Stomach (tissue), 9 donors: ENCODE measurements around the gene MYH13. TPM values are rescaled to one million over a fixed set of nuclear protein-coding genes. Genes with fewer than 3 reads are reported as not detected.

Experiments
- DNase-seq, 2 donors: peaks; one replicate each; pipeline versions ENCODE4 v3.0.0 to v3.0.0-alpha.2; 2013 to 2019
- H3K27ac ChIP-seq, 5 donors: fragments of 200-600 bp in 4 of 5; sonication (generic) in 4 of 5; one replicate each; pipeline ENCODE4 v1.5.1; 2013 to 2019; ENCODE audit warnings: mild to moderate bottlenecking in 1 of 5, moderate library complexity in 1 of 5
- H3K27me3 ChIP-seq, 3 donors: fragments of 200-600 bp; sonication (generic); one replicate each; pipeline ENCODE4 v1.5.1; 2017 to 2019; ENCODE audit warnings: mixed run types in 1 of 3
- H3K36me3 ChIP-seq, 4 donors: fragments of 200-600 bp; sonication (generic); 1 replicate in 3 of 4; 2 replicates in 1 of 4; pipeline ENCODE4 v1.5.1; 2016 to 2019
- H3K4me1 ChIP-seq, 4 donors: fragments of 200-600 bp; sonication (generic); one replicate each; pipeline ENCODE4 v1.5.1; 2016 to 2019
- H3K4me3 ChIP-seq, 4 donors: fragments of 200-600 bp; sonication (generic) in 3 of 4; one replicate each; pipeline ENCODE4 v1.5.1; 2016 to 2019; ENCODE audit warnings: mild to moderate bottlenecking in 1 of 4
- H3K9me3 ChIP-seq, 4 donors: fragments of 200-600 bp; sonication (generic); one replicate each; pipeline ENCODE4 v1.5.1; 2016 to 2019
- EP300 ChIP-seq: sonication (generic); formaldehyde crosslinking; IDR thresholded peaks from one replicate; pipeline ENCODE4 v1.6.1; 2017; ENCODE audit warnings: antibody characterized with exemption
- POLR2A ChIP-seq, 4 donors: fragments of 450-650 bp; IDR thresholded peaks; one replicate each; pipeline ENCODE4 v1.6.1; 2016; ENCODE audit warnings: antibody characterized with exemption in 4 of 4, control low read depth in 2 of 4, mild to moderate bottlenecking in 1 of 4, moderate library complexity in 1 of 4
- POLR2AphosphoS5 ChIP-seq, 3 donors: sonication (generic); formaldehyde crosslinking; IDR thresholded peaks; one replicate each; pipeline ENCODE4 v1.6.1; 2016; ENCODE audit warnings: antibody characterized with exemption in 3 of 3
- WGBS, 5 donors: extraction: QIAGEN DNeasy Blood & Tissue Kit in 3 of 5; methylation state at CpG; one replicate each; pipeline versions ENCODE4 v1.1.5 to v1.1.7; 2013 to 2018; 5-methylcytosine and 5-hydroxymethylcytosine counted together
- intact Hi-C: fragments of 100-400 bp; cut with DNase I; formaldehyde crosslinking; loops from one replicate; pipeline ENCODE4 v1.15.1; 2023; ENCODE audit warnings: low total_unique reads
- polyA plus RNA-seq, 3 donors: library from polyadenylated mRNA; stranded (reverse); fragments of 200-250 nt; gene quantifications; one replicate each; pipeline ENCODE4 v1.2.3, GENCODE V29; 2013
- total RNA-seq, 5 donors: library from RNA; depleted of rRNA; stranded (reverse); fragments of >200 nt; gene quantifications; one replicate each; pipeline versions ENCODE4 v1.1.0 to v1.2.3, GENCODE V29; 2014 to 2016
- TF ChIP-seq, protein P1 (sequence below), 7 experiments: fragments of 450-650 bp in 4 of 7; fragments of 200-600 bp in 3 of 7; sonication (generic) in 3 of 7; IDR thresholded peaks; one replicate each; pipeline ENCODE4 v1.5.1; 2016 to 2019; ENCODE audit warnings: antibody characterized with exemption in 7 of 7, control low read depth in 2 of 7, mild to moderate bottlenecking in 1 of 7
- donor health status: healthy with polysubstance abuse.
- donor health status: Bipolar disorder and iron deficiency.
- donor health status: healthy.

The MYH13 gene
- total and polyA plus RNA-seq, 8 donors: 0.68 to 5.4 (median 2.6) TPM

GRCh38 chr17:10417431-10417830 lies 44.6 kb upstream of the MYH13 start:
- DNase-seq: peak in 1 of 2 donors; percentile 22
- no peak overlapping the region for H3K27ac ChIP-seq
- H3K36me3 ChIP-seq: no peaks in the 10 kb centered on the region
- H3K4me1 ChIP-seq: no peaks in the 10 kb centered on the region
- WGBS, 5 donors: 48 to 66% (median 56%) methylated on average over 3 of the region's 3 CpGs
- H3K4me3 ChIP-seq: no peak overlapping the region
- no peaks in the 10 kb centered on the region for H3K27me3 ChIP-seq
- TF ChIP-seq, protein P1, sequence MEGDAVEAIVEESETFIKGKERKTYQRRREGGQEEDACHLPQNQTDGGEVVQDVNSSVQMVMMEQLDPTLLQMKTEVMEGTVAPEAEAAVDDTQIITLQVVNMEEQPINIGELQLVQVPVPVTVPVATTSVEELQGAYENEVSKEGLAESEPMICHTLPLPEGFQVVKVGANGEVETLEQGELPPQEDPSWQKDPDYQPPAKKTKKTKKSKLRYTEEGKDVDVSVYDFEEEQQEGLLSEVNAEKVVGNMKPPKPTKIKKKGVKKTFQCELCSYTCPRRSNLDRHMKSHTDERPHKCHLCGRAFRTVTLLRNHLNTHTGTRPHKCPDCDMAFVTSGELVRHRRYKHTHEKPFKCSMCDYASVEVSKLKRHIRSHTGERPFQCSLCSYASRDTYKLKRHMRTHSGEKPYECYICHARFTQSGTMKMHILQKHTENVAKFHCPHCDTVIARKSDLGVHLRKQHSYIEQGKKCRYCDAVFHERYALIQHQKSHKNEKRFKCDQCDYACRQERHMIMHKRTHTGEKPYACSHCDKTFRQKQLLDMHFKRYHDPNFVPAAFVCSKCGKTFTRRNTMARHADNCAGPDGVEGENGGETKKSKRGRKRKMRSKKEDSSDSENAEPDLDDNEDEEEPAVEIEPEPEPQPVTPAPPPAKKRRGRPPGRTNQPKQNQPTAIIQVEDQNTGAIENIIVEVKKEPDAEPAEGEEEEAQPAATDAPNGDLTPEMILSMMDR (IDR thresholded peaks at IDR 0.05): no peak
- TF ChIP-seq POLR2A (IDR thresholded peaks at IDR 0.05) (no peak), EP300 (no peak), POLR2AphosphoS5 (IDR thresholded peaks at IDR 0.05) (no peak)
- no peaks in the 10 kb centered on the region for H3K9me3 ChIP-seq
- intact Hi-C loops: no loop called here

- TF ChIP-seq POLR2AphosphoS5 (IDR thresholded peaks at IDR 0.05): no peak
- TF ChIP-seq, protein P1 (IDR thresholded peaks at IDR 0.05): no peak
- no peak for TF ChIP-seq POLR2A (IDR thresholded peaks at IDR 0.05)
- TF ChIP-seq EP300: no peak
- 72 to 79% (median 75%) methylated on average over 4 of the region's 4 CpGs for WGBS, 5 donors
- intact Hi-C loops: no loop called here
- no peaks in the 10 kb centered on the region for H3K4me1 ChIP-seq
- H3K36me3 ChIP-seq: no peaks in the 10 kb centered on the region
- no peak for DNase-seq
- H3K4me3 ChIP-seq: no peak overlapping the region
- no peak overlapping the region for H3K27ac ChIP-seq
- no peaks in the 10 kb centered on the region for H3K27me3 ChIP-seq
- no peaks in the 10 kb centered on the region for H3K9me3 ChIP-seq
Observed at GRCh38 chr17:10415161-10415560, 42.4 kb upstream of the MYH13 start.

GRCh38 chr17:10403589-10403988 lies 30.8 kb upstream of the MYH13 start:
- intact Hi-C loops: no loop called here
- DNase-seq: no peak
- no peaks in the 10 kb centered on the region for H3K9me3 ChIP-seq
- H3K27ac ChIP-seq: no peak overlapping the region
- H3K36me3 ChIP-seq: no peaks in the 10 kb centered on the region
- TF ChIP-seq POLR2AphosphoS5 (IDR thresholded peaks at IDR 0.05) (no peak), EP300 (no peak), POLR2A (IDR thresholded peaks at IDR 0.05) (no peak)
- TF ChIP-seq, protein P1 (IDR thresholded peaks at IDR 0.05): no peak
- H3K4me3 ChIP-seq: no peak overlapping the region
- H3K27me3 ChIP-seq: no peaks in the 10 kb centered on the region
- no peaks in the 10 kb centered on the region for H3K4me1 ChIP-seq

- 81 to 89% (median 84%) methylated on average over 9 of the region's 9 CpGs for WGBS, 5 donors
- Histone ChIP-seq H3K9me3 (no peaks in the 10 kb centered on the region), H3K27me3 (peaks cover 0 to 15% (median 0%) of the 10 kb centered on the region in 3 donors), H3K27ac (no peak overlapping the region), H3K4me1 (no peaks in the 10 kb centered on the region), H3K36me3 (no peaks in the 10 kb centered on the region), H3K4me3 (no peak overlapping the region)
- intact Hi-C loops: no loop called here
- no peak for TF ChIP-seq POLR2A (IDR thresholded peaks at IDR 0.05)
- TF ChIP-seq POLR2AphosphoS5 (IDR thresholded peaks at IDR 0.05): no peak
- TF ChIP-seq, protein P1 (IDR thresholded peaks at IDR 0.05): no peak
- no peak for TF ChIP-seq EP300
- no peak for DNase-seq
Observed at GRCh38 chr17:10398352-10398751, 25.5 kb upstream of the MYH13 start.
